H9 (cell line): ENCODE results near the gene CAMK1G. TPM values are rescaled to one million over a fixed set of nuclear protein-coding genes. Genes with fewer than 3 reads are reported as not detected.

Experiments used
- DNase-seq: peaks from one replicate; pipeline ENCODE4 v3.0.0-alpha.2; 2017
- H2AFZ ChIP-seq: one replicate; pipeline ENCODE4 v1.6.1; 2013; ENCODE audit warnings: mild to moderate bottlenecking, low read length, control low read depth, moderate library complexity
- H2AK5ac ChIP-seq: 2 replicates; pipeline ENCODE4 v1.6.1; 2013; ENCODE audit warnings: low read length, control low read depth, mixed read lengths; ENCODE audit not compliant: insufficient read length
- H2BK120ac ChIP-seq: one replicate; pipeline ENCODE4 v1.6.1; 2013; ENCODE audit warnings: low read depth, mild to moderate bottlenecking, low read length, control low read depth, inconsistent platforms; ENCODE audit not compliant: poor library complexity, severe bottlenecking
- H2BK12ac ChIP-seq: 2 replicates; pipeline ENCODE4 v1.6.1; 2013; ENCODE audit warnings: low read length, control low read depth, mixed read lengths, low read depth; ENCODE audit not compliant: insufficient read length
- H2BK15ac ChIP-seq: 2 replicates; pipeline ENCODE4 v1.6.1; 2013; ENCODE audit warnings: low read depth, low read length, control low read depth
- H2BK20ac ChIP-seq: one replicate; pipeline ENCODE4 v1.6.1; 2013; ENCODE audit warnings: low read depth, mild to moderate bottlenecking, low read length, control low read depth, inconsistent platforms; ENCODE audit not compliant: poor library complexity, severe bottlenecking
- H2BK5ac ChIP-seq: 2 replicates; pipeline ENCODE4 v1.6.1; 2013; ENCODE audit warnings: low read length, control low read depth, mixed read lengths; ENCODE audit not compliant: insufficient read length
- H3K14ac ChIP-seq: 2 replicates; pipeline ENCODE4 v1.6.1; 2013; ENCODE audit warnings: low read length, control low read depth; ENCODE audit not compliant: insufficient read depth
- H3K18ac ChIP-seq: 2 replicates; pipeline ENCODE4 v1.6.1; 2013; ENCODE audit warnings: low read depth, mild to moderate bottlenecking, mixed read lengths, low read length, control low read depth; ENCODE audit not compliant: insufficient read length
- H3K23ac ChIP-seq: 2 replicates; pipeline ENCODE4 v1.6.1; 2013; ENCODE audit warnings: low read length, control low read depth, mixed read lengths, low read depth; ENCODE audit not compliant: insufficient read length
- H3K23me2 ChIP-seq: 2 replicates; pipeline ENCODE4 v1.6.1; 2013; ENCODE audit warnings: low read depth, mild to moderate bottlenecking, mixed read lengths, low read length, control low read depth; ENCODE audit not compliant: insufficient read length, poor library complexity, severe bottlenecking
- H3K27ac ChIP-seq: 2 replicates; pipeline ENCODE4 v1.5.1; 2013; ENCODE audit warnings: low read length, control low read depth, mixed read lengths, low read depth; ENCODE audit not compliant: insufficient read length
- H3K27me3 ChIP-seq: 2 replicates; pipeline ENCODE4 v1.6.1; 2013; ENCODE audit warnings: low read length, control low read depth, inconsistent platforms; ENCODE audit not compliant: insufficient read depth
- H3K4ac ChIP-seq: 2 replicates; pipeline ENCODE4 v1.6.1; 2013; ENCODE audit warnings: low read depth, mild to moderate bottlenecking, control low read depth, inconsistent platforms, low read length, moderate library complexity
- H3K4me1 ChIP-seq: 2 replicates; pipeline ENCODE4 v1.6.1; 2013; ENCODE audit warnings: low read length, control low read depth, inconsistent platforms; ENCODE audit not compliant: insufficient read depth
- H3K4me2 ChIP-seq: 2 replicates; pipeline ENCODE4 v1.6.1; 2013; ENCODE audit warnings: low read length, control low read depth, mixed read lengths; ENCODE audit not compliant: insufficient read length, insufficient read depth
- H3K56ac ChIP-seq: 2 replicates; pipeline ENCODE4 v1.6.1; 2013; ENCODE audit warnings: low read depth, mild to moderate bottlenecking, mixed read lengths, low read length, control low read depth; ENCODE audit not compliant: insufficient read length
- H3K79me1 ChIP-seq: 2 replicates; pipeline ENCODE4 v1.6.1; 2013; ENCODE audit warnings: low read depth, mild to moderate bottlenecking, moderate library complexity, low read length, control low read depth, inconsistent platforms; ENCODE audit not compliant: insufficient read depth, poor library complexity, severe bottlenecking
- H3K79me2 ChIP-seq: 2 replicates; pipeline ENCODE4 v1.6.1; 2013; ENCODE audit warnings: low read length, control low read depth, inconsistent platforms; ENCODE audit not compliant: insufficient read depth
- H3K9ac ChIP-seq: 2 replicates; pipeline ENCODE4 v1.6.1; 2013; ENCODE audit warnings: low read length, control low read depth, mixed read lengths; ENCODE audit not compliant: insufficient read length; ENCODE audit errors: extremely low read depth
- H3K9me3 ChIP-seq: one replicate; pipeline ENCODE4 v1.6.1; 2013; ENCODE audit warnings: low read depth, low read length, inconsistent platforms; ENCODE audit not compliant: control insufficient read depth
- H3T11ph ChIP-seq: one replicate; pipeline ENCODE4 v1.6.1; 2013; ENCODE audit warnings: mild to moderate bottlenecking, low read length, control low read depth, inconsistent platforms
- H4K20me1 ChIP-seq: one replicate; pipeline ENCODE4 v1.6.1; 2013; ENCODE audit not compliant: control insufficient read depth, insufficient read length, insufficient read depth
- H4K5ac ChIP-seq: 2 replicates; pipeline ENCODE4 v1.6.1; 2013; ENCODE audit warnings: low read depth, mild to moderate bottlenecking, mixed read lengths, low read length, control low read depth; ENCODE audit not compliant: insufficient read length
- H4K8ac ChIP-seq: replicated peaks from 2 replicates; pipeline ENCODE4 v1.6.1; 2013; ENCODE audit warnings: low read length, control low read depth, mixed read lengths, low read depth; ENCODE audit not compliant: insufficient read length
- H4K91ac ChIP-seq: 2 replicates; pipeline ENCODE4 v1.6.1; 2013; ENCODE audit warnings: low read depth, mild to moderate bottlenecking, moderate library complexity, mixed read lengths, low read length, control low read depth; ENCODE audit not compliant: insufficient read length
- H3K27ac Mint-ChIP-seq, 3 experiments: 2 replicates in 2 of 3; 3 replicates in 1 of 3; pipeline ENCODE4 v1.8.0; 2020 to 2021; ENCODE audit warnings: mixed read lengths in 3 of 3, mild to moderate bottlenecking in 1 of 3, moderate library complexity in 1 of 3
- H3K27me3 Mint-ChIP-seq: 2 replicates; pipeline ENCODE4 v1.8.0; 2021; ENCODE audit warnings: low read depth, mild to moderate bottlenecking, moderate library complexity, mixed read lengths
- H3K36me3 Mint-ChIP-seq, 3 experiments: 2 replicates in 2 of 3; 3 replicates in 1 of 3; pipeline ENCODE4 v1.8.0; 2020 to 2021; ENCODE audit warnings: low read depth in 3 of 3, mixed read lengths in 3 of 3; ENCODE audit not compliant: insufficient read depth in 1 of 3
- H3K4me1 Mint-ChIP-seq, 2 experiments: 2 replicates each; pipeline ENCODE4 v1.8.0; 2020; ENCODE audit warnings: mixed read lengths in 2 of 2
- H3K4me3 Mint-ChIP-seq, 2 experiments: 2 replicates in 1 of 2; 3 replicates in 1 of 2; pipeline ENCODE4 v1.8.0; 2020 to 2021; ENCODE audit warnings: mild to moderate bottlenecking in 2 of 2, mixed read lengths in 2 of 2, moderate library complexity in 1 of 2
- H3K9me3 Mint-ChIP-seq, 2 experiments: 2 replicates in 1 of 2; 3 replicates in 1 of 2; pipeline ENCODE4 v1.8.0; 2020; ENCODE audit warnings: mild to moderate bottlenecking in 2 of 2, mixed read lengths in 2 of 2, moderate library complexity in 1 of 2
- CTCF ChIP-seq: fragments of 200-600 bp; sonication (generic); conservative IDR thresholded peaks from 3 replicates; pipeline ENCODE4 v1.8.0; 2021; ENCODE audit warnings: antibody characterized with exemption, mild to moderate bottlenecking
- WGBS: extraction: QIAGEN DNeasy Blood & Tissue Kit; methylation state at CpG from one replicate; pipeline ENCODE4 v1.1.7; 2013; ENCODE audit warnings: missing lambda C conversion rate, low lambda C conversion rate, mixed read lengths; ENCODE audit not compliant: insufficient read length; ENCODE audit errors: extremely low coverage; 5-methylcytosine and 5-hydroxymethylcytosine counted together
- total RNA-seq: library from RNA; stranded (reverse); gene quantifications from 2 replicates; pipeline ENCODE4 v1.2.1, GENCODE V29; 2021

CAMK1G gene
- total RNA-seq, 1 experiment from 2014 or later: 0.28 TPM

- H4K20me1 ChIP-seq: no peaks in the 10 kb centered on the region
- H2BK120ac ChIP-seq: no peak overlapping the region
- no peak overlapping the region for H2AK5ac ChIP-seq
- no peak overlapping the region for H3K14ac ChIP-seq
- Mint-ChIP-seq H3K9me3 (no peaks in the 10 kb centered on the region), H3K27me3 (peaks cover 11% of the 10 kb centered on the region), H3K27ac (no peak overlapping the region; a peak in 1 of 7 replicates), H3K4me3 (no peak overlapping the region), H3K36me3 (no peaks in the 10 kb centered on the region), H3K4me1 (peaks cover 34 to 37% of the 10 kb centered on the region in 2 experiments)
- no peaks in the 10 kb centered on the region; the same call in 1 of the 2 replicates for H3K4me1 ChIP-seq
- no peak overlapping the region for H3K56ac ChIP-seq
- no peak overlapping the region for H3K4me2 ChIP-seq
- H3K23ac ChIP-seq: no peak overlapping the region
- no peak overlapping the region for H4K8ac ChIP-seq
- no peak overlapping the region for H2AFZ ChIP-seq
- no peaks in the 10 kb centered on the region for H3K79me2 ChIP-seq
- no peaks in the 10 kb centered on the region for H3K9me3 ChIP-seq
- TF ChIP-seq CTCF: no peak
- H3K4ac ChIP-seq: no peak overlapping the region; the same call in 1 of the 2 replicates
- H3K23me2 ChIP-seq: no peaks in the 10 kb centered on the region
- WGBS: no CpG with 5 or more reads among the region's 16 CpGs
- H3T11ph ChIP-seq: no peak overlapping the region
- no peak for DNase-seq
- H3K27me3 ChIP-seq: no peaks in the 10 kb centered on the region
- no peak overlapping the region for H4K91ac ChIP-seq
- H3K9ac ChIP-seq: no peak overlapping the region
- H3K27ac ChIP-seq: no peak overlapping the region
- no peak overlapping the region for H2BK12ac ChIP-seq
- no peak overlapping the region for H4K5ac ChIP-seq
- no peaks in the 10 kb centered on the region for H3K79me1 ChIP-seq
- no peak overlapping the region for H2BK15ac ChIP-seq
- no peak overlapping the region for H2BK5ac ChIP-seq
- peak overlapping the region; percentile 38 for H3K18ac ChIP-seq
- no peak overlapping the region for H2BK20ac ChIP-seq
Observed at GRCh38 chr1:209627027-209627731, 43.7 kb downstream of the CAMK1G start.
